ENCODE results near the gene MED22.
"Not testable (repeated sequence)": the region's sequence is repeated elsewhere in the genome, so short reads cannot be mapped to it uniquely, and the experiment has no call there.

- TF ChIP-seq CTCF (IDR thresholded peaks at IDR 0.05 in 8 of 11, conservative IDR thresholded peaks at IDR 0.05 in 3 of 11); POLR2A (IDR thresholded peaks at IDR 0.05): not testable (repeated sequence)
These were observed 47.9 kb downstream of the MED22 start for GRCh38 chr9:133299996-133300395.

Measured in spleen (tissue), 7 donors.